GM21381 (cell line): Measurements from ENCODE around the gene RLBP1.

ENCODE experiments used
- ATAC-seq: cut with Tn5 transposase; IDR thresholded peaks from one replicate; pipeline ENCODE4 v1.9.1; 2021; ENCODE audit warnings: mild to moderate bottlenecking, moderate library complexity; ENCODE audit not compliant: unreplicated experiment

Gene RLBP1

DNA sequence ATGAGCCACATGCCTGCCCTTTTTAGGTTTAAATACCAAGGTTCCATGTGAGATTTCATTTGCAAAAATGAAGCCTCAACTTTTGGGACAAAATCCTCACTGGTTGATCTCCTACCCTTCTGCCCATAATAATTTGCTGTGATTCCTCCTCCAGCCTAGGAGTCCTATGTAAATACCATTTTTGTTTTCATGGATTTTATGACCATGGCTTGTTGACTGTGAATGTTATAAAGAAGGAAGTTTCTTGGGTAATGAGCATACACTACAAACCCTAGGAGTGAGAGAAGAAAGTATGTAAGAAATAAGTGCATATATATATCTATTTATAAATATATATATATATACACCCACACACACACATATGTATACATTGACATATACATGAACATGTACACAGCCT, 13.1 kb downstream of the RLBP1 start:
- no peak for ATAC-seq

GRCh38 chr15:89206908-89207331, 14.5 kb downstream of the RLBP1 start:
- peak; percentile 80 for ATAC-seq

DNA sequence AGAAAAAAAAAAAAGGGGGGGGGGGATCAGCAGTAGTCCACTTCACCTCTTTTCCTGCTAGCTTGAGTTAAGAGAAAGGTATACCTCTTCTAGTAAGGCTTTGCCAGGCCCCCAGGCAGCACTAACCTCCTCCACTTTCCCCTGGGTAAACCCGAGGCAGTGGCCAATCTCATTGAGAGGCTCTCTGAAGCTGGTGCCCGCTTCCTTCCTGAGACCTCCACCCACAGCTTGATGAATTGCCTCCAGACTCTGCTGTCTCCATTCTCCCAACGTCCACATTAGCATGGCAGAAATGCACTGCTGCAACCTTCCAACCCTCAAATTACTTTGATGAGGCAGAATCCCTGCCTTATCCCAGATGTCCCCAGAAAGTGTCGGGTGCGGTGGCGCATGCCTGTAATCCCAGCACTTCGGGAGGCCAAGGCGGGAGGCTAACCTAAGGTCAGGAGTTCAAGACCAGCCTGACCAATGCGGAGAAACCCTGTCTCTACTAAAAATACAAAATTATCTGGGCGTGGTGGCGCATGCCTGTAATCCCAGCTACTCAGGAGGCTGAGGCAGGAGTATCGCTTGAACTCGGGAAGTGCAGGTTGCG, 15.3 kb downstream of the RLBP1 start:
- no peak for ATAC-seq

GRCh38 chr15:89203705-89204273, 17.6 kb downstream of the RLBP1 start:
- ATAC-seq = no peak

GRCh38 chr15:89201465-89202005, 19.8 kb downstream of the RLBP1 start:
- ATAC-seq = no peak

GRCh38 chr15:89200182-89200581, 21.2 kb downstream of the RLBP1 start:
- no peak for ATAC-seq

GRCh38 chr15:89199746-89200145, 21.6 kb downstream of the RLBP1 start:
- ATAC-seq = no peak

GRCh38 chr15:89198934-89199333, 22.4 kb downstream of the RLBP1 start:
- no peak for ATAC-seq

- ATAC-seq = no peak
Observed at GRCh38 chr15:89198196-89198595, 23.2 kb downstream of the RLBP1 start.

DNA sequence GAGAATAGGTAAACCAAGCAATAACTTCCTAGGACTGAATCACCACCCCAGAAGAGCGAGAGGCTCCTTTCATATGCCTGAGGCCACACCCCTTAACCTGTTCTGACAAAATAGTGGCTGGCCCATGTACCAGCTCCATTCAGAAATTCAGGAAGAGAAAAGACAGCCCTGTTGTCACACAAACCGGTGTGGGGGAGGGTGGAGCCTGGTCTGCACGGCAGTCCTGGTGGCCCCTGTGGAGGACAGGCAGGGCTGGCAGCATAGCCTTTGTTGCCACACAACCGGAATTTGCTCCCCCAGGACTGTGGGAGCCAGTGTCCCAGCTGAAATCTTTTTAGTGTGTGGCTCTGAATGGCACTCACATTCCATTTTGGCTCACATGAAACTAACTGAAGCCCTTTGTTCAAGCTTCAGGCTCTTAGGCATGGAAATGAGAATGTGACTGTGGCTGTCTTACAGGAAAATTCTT, 23.8 kb downstream of the RLBP1 start:
- ATAC-seq = no peak

DNA sequence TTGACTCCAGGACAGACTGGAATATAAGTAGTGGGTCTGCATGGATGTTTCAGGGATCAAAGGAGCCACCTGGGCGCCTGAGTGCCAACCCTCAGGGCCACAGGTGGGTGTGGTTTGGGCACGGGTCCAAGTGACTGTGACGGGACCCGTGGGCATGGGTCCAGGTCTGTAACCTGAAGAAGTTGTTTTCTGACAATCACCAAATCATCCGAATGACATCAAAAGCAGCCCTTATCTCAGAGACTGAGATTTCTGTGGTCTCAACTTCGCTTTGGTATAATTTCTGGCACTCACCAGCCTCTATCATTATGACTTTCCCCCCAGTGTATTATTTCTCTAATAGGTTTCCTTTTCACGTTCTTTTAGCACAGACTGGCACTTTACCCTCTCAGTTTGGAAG, 24.4 kb downstream of the RLBP1 start:
- no peak for ATAC-seq

DNA sequence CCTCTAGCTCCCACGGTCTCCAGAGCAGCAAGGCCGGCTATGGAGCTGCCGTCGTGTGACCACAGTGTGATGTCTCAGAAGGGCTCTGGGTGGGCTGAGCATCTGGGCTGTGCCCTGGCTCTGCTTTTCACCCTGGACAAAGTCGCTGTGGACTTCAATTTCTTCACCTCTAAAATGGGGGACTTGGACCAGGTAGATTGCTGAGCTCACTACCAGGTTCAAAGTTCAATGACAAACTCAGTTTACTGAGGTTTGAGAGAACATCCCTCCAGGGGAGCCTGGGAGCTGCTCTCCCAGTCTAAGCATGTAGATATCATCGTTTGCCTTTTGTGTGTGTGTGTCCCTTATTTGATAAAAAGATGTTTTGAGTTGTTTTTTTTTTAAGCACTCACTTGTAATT, 25.1 kb downstream of the RLBP1 start:
- ATAC-seq = no peak

DNA sequence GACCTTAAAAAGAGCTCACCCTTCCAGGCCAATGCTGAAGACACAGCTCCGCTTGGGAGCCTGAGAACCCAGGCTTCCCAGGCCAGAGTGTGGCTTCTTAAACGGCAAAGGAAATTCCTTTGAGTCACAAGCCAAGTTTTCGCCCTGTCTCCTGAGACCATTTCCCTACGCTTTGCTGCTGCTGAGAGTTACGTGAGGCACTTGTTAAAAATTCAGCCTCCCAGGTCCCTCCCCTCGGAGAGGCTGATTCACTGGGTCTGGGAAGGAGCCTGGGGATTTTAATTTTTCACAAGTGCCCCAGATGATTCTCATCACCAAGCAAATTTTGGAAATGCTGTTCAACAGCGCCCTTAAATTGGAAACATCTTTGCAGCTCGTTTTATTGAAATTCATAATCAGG, 25.5 kb downstream of the RLBP1 start:
- no peak for ATAC-seq

GRCh38 chr15:89194608-89195007, 26.8 kb downstream of the RLBP1 start:
- no peak for ATAC-seq

- ATAC-seq = no peak
Observed at GRCh38 chr15:89192766-89193165, 28.6 kb downstream of the RLBP1 start.

GRCh38 chr15:89192136-89192535, 29.2 kb downstream of the RLBP1 start:
- ATAC-seq = no peak

GRCh38 chr15:89187986-89188514, 33.3 kb downstream of the RLBP1 start:
- no peak for ATAC-seq

- no peak for ATAC-seq
Observed at GRCh38 chr15:89187301-89187985, 33.9 kb downstream of the RLBP1 start.

DNA sequence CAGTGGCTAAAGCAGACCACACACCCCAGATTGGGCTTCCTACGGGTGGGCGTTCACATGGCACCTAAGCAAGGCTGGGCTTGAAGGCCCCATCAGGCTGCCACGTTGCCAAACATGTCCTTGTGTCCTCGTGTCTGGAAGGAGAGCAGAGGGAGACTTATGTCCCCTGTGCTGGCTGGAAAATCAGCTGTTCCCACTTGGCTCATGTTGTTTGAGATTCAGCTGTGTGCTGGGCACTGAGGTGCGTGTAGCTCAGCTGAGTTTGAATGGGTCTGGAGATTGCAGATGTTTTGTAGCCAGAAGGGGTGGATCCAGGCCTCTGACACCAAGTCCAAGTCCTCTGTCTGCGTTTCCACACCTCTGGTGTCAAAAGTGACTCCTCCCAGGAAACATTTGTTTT, 34.6 kb downstream of the RLBP1 start:
- no peak for ATAC-seq

DNA sequence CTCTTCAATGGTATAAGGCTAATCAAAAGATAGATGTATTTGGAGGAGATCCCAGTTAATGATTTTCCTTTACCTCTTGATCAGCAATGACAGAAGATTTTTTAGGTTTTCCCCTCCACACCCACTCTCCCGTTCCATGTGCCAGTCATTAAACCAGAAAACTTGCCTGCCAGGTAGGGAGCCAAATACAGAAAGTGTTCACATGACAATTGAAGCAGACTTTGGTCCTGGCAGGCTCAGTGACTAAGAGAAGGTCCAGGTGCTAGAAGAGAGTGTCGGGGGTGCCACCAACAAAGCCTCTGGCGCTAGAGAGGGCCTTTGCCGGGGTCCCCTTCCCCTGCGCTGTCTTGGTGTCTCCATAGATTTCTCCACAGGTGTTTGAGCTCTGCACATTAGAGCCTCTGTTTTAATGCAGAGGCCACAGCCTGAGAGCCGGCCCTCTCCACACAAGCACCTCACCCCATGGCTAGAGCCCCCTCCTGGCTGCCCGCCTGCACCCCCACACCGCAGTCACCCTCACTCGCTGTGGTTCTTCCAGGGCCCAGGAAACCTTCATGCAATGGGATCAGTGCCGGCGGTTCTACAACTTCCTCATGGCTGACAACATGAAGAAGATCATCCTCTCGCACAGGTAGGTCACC, 36.4 kb downstream of the RLBP1 start:
- ATAC-seq = no peak

GRCh38 chr15:89184357-89184756, 37.0 kb downstream of the RLBP1 start:
- no peak for ATAC-seq
